WTC11 (cell line): ENCODE measurements around the gene MGMT.

Experiments used
- TF ChIP-seq, protein P1 (sequence below): fragments of 200-600 bp; IDR thresholded peaks from 2 replicates; pipeline ENCODE4 v1.8.0; 2022; ENCODE audit warnings: antibody characterized with exemption
- TF ChIP-seq, protein P2 (sequence below): sonication (generic); formaldehyde crosslinking; IDR thresholded peaks from 2 replicates; pipeline ENCODE4 v1.8.0; 2022; ENCODE audit warnings: mild to moderate bottlenecking, missing genetic modification reagents

DNA sequence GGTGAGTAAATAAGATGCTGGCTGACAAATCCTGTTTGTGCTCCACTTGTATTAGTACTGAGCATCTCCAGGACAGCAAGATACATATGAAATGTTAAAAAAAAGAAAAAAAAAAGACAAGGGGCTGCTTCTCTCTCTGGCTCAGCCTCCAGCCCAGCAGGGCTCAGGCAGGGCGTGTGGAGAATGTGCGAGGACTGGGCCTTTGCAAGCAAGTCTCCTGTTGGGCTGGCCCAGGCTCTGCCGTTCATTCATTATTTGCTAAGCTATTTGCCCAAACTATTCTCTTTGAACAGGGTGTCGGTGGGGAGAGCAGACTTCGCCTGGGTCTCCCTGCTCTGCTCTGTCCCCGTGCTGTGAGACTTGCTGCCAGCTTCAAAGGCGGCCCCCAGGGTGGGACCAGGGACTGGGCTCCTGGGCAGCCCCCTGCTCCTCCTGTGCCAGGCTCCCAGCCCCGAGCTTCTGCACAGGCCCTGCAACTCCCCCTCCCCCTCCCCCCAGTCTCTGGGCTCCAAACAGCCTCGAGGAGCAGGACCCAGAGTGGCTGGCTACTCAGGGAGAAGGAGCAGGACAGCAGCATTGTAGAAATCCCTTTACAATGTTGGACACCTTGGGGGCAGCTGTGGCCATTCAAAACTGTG lies 25.6 kb upstream of the MGMT start:
- TF ChIP-seq, protein P1, sequence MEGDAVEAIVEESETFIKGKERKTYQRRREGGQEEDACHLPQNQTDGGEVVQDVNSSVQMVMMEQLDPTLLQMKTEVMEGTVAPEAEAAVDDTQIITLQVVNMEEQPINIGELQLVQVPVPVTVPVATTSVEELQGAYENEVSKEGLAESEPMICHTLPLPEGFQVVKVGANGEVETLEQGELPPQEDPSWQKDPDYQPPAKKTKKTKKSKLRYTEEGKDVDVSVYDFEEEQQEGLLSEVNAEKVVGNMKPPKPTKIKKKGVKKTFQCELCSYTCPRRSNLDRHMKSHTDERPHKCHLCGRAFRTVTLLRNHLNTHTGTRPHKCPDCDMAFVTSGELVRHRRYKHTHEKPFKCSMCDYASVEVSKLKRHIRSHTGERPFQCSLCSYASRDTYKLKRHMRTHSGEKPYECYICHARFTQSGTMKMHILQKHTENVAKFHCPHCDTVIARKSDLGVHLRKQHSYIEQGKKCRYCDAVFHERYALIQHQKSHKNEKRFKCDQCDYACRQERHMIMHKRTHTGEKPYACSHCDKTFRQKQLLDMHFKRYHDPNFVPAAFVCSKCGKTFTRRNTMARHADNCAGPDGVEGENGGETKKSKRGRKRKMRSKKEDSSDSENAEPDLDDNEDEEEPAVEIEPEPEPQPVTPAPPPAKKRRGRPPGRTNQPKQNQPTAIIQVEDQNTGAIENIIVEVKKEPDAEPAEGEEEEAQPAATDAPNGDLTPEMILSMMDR = no peak
- TF ChIP-seq, protein P2, sequence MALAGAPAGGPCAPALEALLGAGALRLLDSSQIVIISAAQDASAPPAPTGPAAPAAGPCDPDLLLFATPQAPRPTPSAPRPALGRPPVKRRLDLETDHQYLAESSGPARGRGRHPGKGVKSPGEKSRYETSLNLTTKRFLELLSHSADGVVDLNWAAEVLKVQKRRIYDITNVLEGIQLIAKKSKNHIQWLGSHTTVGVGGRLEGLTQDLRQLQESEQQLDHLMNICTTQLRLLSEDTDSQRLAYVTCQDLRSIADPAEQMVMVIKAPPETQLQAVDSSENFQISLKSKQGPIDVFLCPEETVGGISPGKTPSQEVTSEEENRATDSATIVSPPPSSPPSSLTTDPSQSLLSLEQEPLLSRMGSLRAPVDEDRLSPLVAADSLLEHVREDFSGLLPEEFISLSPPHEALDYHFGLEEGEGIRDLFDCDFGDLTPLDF = no peak
